H9 (cell line): ENCODE data around the gene TSSK6. TPM values are rescaled to one million over a fixed set of nuclear protein-coding genes. Genes with fewer than 3 reads are reported as not detected.
A peak's percentile ranks its signal among the peaks of the same experiment; 100 is the strongest.

Experiments used
- DNase-seq: peaks from one replicate; pipeline ENCODE4 v3.0.0-alpha.2; 2017
- H2AFZ ChIP-seq: one replicate; pipeline ENCODE4 v1.6.1; 2013; ENCODE audit warnings: mild to moderate bottlenecking, low read length, control low read depth, moderate library complexity
- H2AK5ac ChIP-seq: 2 replicates; pipeline ENCODE4 v1.6.1; 2013; ENCODE audit warnings: low read length, control low read depth, mixed read lengths; ENCODE audit not compliant: insufficient read length
- H2BK120ac ChIP-seq: one replicate; pipeline ENCODE4 v1.6.1; 2013; ENCODE audit warnings: low read depth, mild to moderate bottlenecking, low read length, control low read depth, inconsistent platforms; ENCODE audit not compliant: poor library complexity, severe bottlenecking
- H2BK12ac ChIP-seq: 2 replicates; pipeline ENCODE4 v1.6.1; 2013; ENCODE audit warnings: low read length, control low read depth, mixed read lengths, low read depth; ENCODE audit not compliant: insufficient read length
- H2BK15ac ChIP-seq: 2 replicates; pipeline ENCODE4 v1.6.1; 2013; ENCODE audit warnings: low read depth, low read length, control low read depth
- H2BK20ac ChIP-seq: one replicate; pipeline ENCODE4 v1.6.1; 2013; ENCODE audit warnings: low read depth, mild to moderate bottlenecking, low read length, control low read depth, inconsistent platforms; ENCODE audit not compliant: poor library complexity, severe bottlenecking
- H2BK5ac ChIP-seq: 2 replicates; pipeline ENCODE4 v1.6.1; 2013; ENCODE audit warnings: low read length, control low read depth, mixed read lengths; ENCODE audit not compliant: insufficient read length
- H3K14ac ChIP-seq: 2 replicates; pipeline ENCODE4 v1.6.1; 2013; ENCODE audit warnings: low read length, control low read depth; ENCODE audit not compliant: insufficient read depth
- H3K18ac ChIP-seq: 2 replicates; pipeline ENCODE4 v1.6.1; 2013; ENCODE audit warnings: low read depth, mild to moderate bottlenecking, mixed read lengths, low read length, control low read depth; ENCODE audit not compliant: insufficient read length
- H3K23ac ChIP-seq: 2 replicates; pipeline ENCODE4 v1.6.1; 2013; ENCODE audit warnings: low read length, control low read depth, mixed read lengths, low read depth; ENCODE audit not compliant: insufficient read length
- H3K23me2 ChIP-seq: 2 replicates; pipeline ENCODE4 v1.6.1; 2013; ENCODE audit warnings: low read depth, mild to moderate bottlenecking, mixed read lengths, low read length, control low read depth; ENCODE audit not compliant: insufficient read length, poor library complexity, severe bottlenecking
- H3K27ac ChIP-seq: 2 replicates; pipeline ENCODE4 v1.5.1; 2013; ENCODE audit warnings: low read length, control low read depth, mixed read lengths, low read depth; ENCODE audit not compliant: insufficient read length
- H3K27me3 ChIP-seq: 2 replicates; pipeline ENCODE4 v1.6.1; 2013; ENCODE audit warnings: low read length, control low read depth, inconsistent platforms; ENCODE audit not compliant: insufficient read depth
- H3K4ac ChIP-seq: 2 replicates; pipeline ENCODE4 v1.6.1; 2013; ENCODE audit warnings: low read depth, mild to moderate bottlenecking, control low read depth, inconsistent platforms, low read length, moderate library complexity
- H3K4me1 ChIP-seq: 2 replicates; pipeline ENCODE4 v1.6.1; 2013; ENCODE audit warnings: low read length, control low read depth, inconsistent platforms; ENCODE audit not compliant: insufficient read depth
- H3K4me2 ChIP-seq: 2 replicates; pipeline ENCODE4 v1.6.1; 2013; ENCODE audit warnings: low read length, control low read depth, mixed read lengths; ENCODE audit not compliant: insufficient read length, insufficient read depth
- H3K56ac ChIP-seq: 2 replicates; pipeline ENCODE4 v1.6.1; 2013; ENCODE audit warnings: low read depth, mild to moderate bottlenecking, mixed read lengths, low read length, control low read depth; ENCODE audit not compliant: insufficient read length
- H3K79me1 ChIP-seq: 2 replicates; pipeline ENCODE4 v1.6.1; 2013; ENCODE audit warnings: low read depth, mild to moderate bottlenecking, moderate library complexity, low read length, control low read depth, inconsistent platforms; ENCODE audit not compliant: insufficient read depth, poor library complexity, severe bottlenecking
- H3K79me2 ChIP-seq: 2 replicates; pipeline ENCODE4 v1.6.1; 2013; ENCODE audit warnings: low read length, control low read depth, inconsistent platforms; ENCODE audit not compliant: insufficient read depth
- H3K9ac ChIP-seq: 2 replicates; pipeline ENCODE4 v1.6.1; 2013; ENCODE audit warnings: low read length, control low read depth, mixed read lengths; ENCODE audit not compliant: insufficient read length; ENCODE audit errors: extremely low read depth
- H3K9me3 ChIP-seq: one replicate; pipeline ENCODE4 v1.6.1; 2013; ENCODE audit warnings: low read depth, low read length, inconsistent platforms; ENCODE audit not compliant: control insufficient read depth
- H3T11ph ChIP-seq: one replicate; pipeline ENCODE4 v1.6.1; 2013; ENCODE audit warnings: mild to moderate bottlenecking, low read length, control low read depth, inconsistent platforms
- H4K20me1 ChIP-seq: one replicate; pipeline ENCODE4 v1.6.1; 2013; ENCODE audit not compliant: control insufficient read depth, insufficient read length, insufficient read depth
- H4K5ac ChIP-seq: 2 replicates; pipeline ENCODE4 v1.6.1; 2013; ENCODE audit warnings: low read depth, mild to moderate bottlenecking, mixed read lengths, low read length, control low read depth; ENCODE audit not compliant: insufficient read length
- H4K8ac ChIP-seq: replicated peaks from 2 replicates; pipeline ENCODE4 v1.6.1; 2013; ENCODE audit warnings: low read length, control low read depth, mixed read lengths, low read depth; ENCODE audit not compliant: insufficient read length
- H4K91ac ChIP-seq: 2 replicates; pipeline ENCODE4 v1.6.1; 2013; ENCODE audit warnings: low read depth, mild to moderate bottlenecking, moderate library complexity, mixed read lengths, low read length, control low read depth; ENCODE audit not compliant: insufficient read length
- H3K27ac Mint-ChIP-seq, 3 experiments: 2 replicates in 2 of 3; 3 replicates in 1 of 3; pipeline ENCODE4 v1.8.0; 2020 to 2021; ENCODE audit warnings: mixed read lengths in 3 of 3, mild to moderate bottlenecking in 1 of 3, moderate library complexity in 1 of 3
- H3K27me3 Mint-ChIP-seq: 2 replicates; pipeline ENCODE4 v1.8.0; 2021; ENCODE audit warnings: low read depth, mild to moderate bottlenecking, moderate library complexity, mixed read lengths
- H3K36me3 Mint-ChIP-seq, 3 experiments: 2 replicates in 2 of 3; 3 replicates in 1 of 3; pipeline ENCODE4 v1.8.0; 2020 to 2021; ENCODE audit warnings: low read depth in 3 of 3, mixed read lengths in 3 of 3; ENCODE audit not compliant: insufficient read depth in 1 of 3
- H3K4me1 Mint-ChIP-seq, 2 experiments: 2 replicates each; pipeline ENCODE4 v1.8.0; 2020; ENCODE audit warnings: mixed read lengths in 2 of 2
- H3K4me3 Mint-ChIP-seq, 2 experiments: 2 replicates in 1 of 2; 3 replicates in 1 of 2; pipeline ENCODE4 v1.8.0; 2020 to 2021; ENCODE audit warnings: mild to moderate bottlenecking in 2 of 2, mixed read lengths in 2 of 2, moderate library complexity in 1 of 2
- H3K9me3 Mint-ChIP-seq, 2 experiments: 2 replicates in 1 of 2; 3 replicates in 1 of 2; pipeline ENCODE4 v1.8.0; 2020; ENCODE audit warnings: mild to moderate bottlenecking in 2 of 2, mixed read lengths in 2 of 2, moderate library complexity in 1 of 2
- WGBS: extraction: QIAGEN DNeasy Blood & Tissue Kit; methylation state at CpG from one replicate; pipeline ENCODE4 v1.1.7; 2013; ENCODE audit warnings: missing lambda C conversion rate, low lambda C conversion rate, mixed read lengths; ENCODE audit not compliant: insufficient read length; ENCODE audit errors: extremely low coverage; 5-methylcytosine and 5-hydroxymethylcytosine counted together
- total RNA-seq: library from RNA; stranded (reverse); gene quantifications from 2 replicates; pipeline ENCODE4 v1.2.1, GENCODE V29; 2021
- TF ChIP-seq, protein P1 (sequence below): fragments of 200-600 bp; sonication (generic); conservative IDR thresholded peaks from 3 replicates; pipeline ENCODE4 v1.8.0; 2021; ENCODE audit warnings: antibody characterized with exemption, mild to moderate bottlenecking

TSSK6 gene
- total RNA-seq, 1 experiment from 2014 or later = 2.6 TPM

DNA sequence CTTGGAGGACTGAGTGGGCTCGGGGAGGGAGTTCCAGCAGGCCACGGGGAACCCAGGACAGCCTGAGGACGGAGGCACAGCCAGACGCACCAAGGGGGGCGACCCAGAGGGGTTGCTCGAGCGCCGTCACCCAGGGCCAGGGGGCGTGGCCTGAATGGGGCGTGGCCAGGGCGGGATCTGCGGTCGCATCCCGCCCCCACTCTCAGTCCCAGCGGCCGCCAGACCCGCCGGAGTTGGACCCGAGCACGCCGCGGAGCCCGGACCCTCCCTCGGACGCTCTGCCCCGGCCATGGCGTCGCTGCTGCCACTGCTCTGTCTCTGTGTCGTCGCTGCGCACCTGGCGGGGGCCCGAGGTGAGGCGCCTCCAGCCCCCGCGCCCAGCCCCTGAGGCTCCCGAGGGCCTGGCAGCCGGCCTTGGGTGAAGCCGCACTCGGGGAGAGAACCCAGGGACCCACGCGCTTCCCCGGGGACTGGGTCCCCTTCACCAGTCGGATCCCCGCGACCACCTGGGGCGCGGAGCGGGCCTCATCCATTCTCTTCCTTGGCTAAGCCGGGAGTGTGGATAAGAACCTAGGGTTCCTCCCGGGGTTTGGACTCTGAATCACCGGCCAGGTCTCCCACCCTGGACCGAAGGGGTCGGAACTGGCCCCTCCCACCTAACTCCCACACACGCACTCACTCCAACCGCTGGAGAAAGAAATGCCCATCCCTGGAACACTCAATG is 22.9 kb upstream of the TSSK6 start, which contains the start of gene CILP2:
Gene CILP2 (plus strand): TSS at position 205 of the 724 bp plus-strand sequence. CDS start 85 bp downstream, at position 290.
- Histone ChIP-seq H3K79me2 (no peaks in the 10 kb centered on the region), H3K4ac (no peak within 1 kb of the TSS), H3T11ph (no peak within 1 kb of the TSS), H3K14ac (no peak within 1 kb of the TSS; the same call in none of the 2 replicates), H3K27ac (no peak within 1 kb of the TSS), H3K27me3 (peaks cover 2% of the 10 kb centered on the region; the same call in 1 of the 2 replicates), H2AFZ (no peak within 1 kb of the TSS), H3K18ac (no peak within 1 kb of the TSS), H3K23me2 (peaks cover 14% of the 10 kb centered on the region), H2BK20ac (no peak within 1 kb of the TSS), H3K9me3 (no peaks in the 10 kb centered on the region), H2BK12ac (no peak within 1 kb of the TSS), H4K8ac (no peak within 1 kb of the TSS), H2BK15ac (no peak within 1 kb of the TSS), H3K56ac (no peak within 1 kb of the TSS), H2BK120ac (no peak within 1 kb of the TSS), H2BK5ac (no peak within 1 kb of the TSS), H2AK5ac (no peak within 1 kb of the TSS), H3K9ac (no peak within 1 kb of the TSS), H3K79me1 (no peaks in the 10 kb centered on the region), H3K4me2 (peak within 1 kb of the TSS; percentile 59), H4K5ac (no peak within 1 kb of the TSS), H4K20me1 (no peaks in the 10 kb centered on the region), H3K4me1 (no peaks in the 10 kb centered on the region), H3K23ac (no peak within 1 kb of the TSS), H4K91ac (no peak within 1 kb of the TSS)
- Mint-ChIP-seq H3K27ac (no peak within 1 kb of the TSS; a peak in 1 of 7 replicates), H3K36me3 (peaks cover 2 to 8% (median 4%) of the 10 kb centered on the region in 3 experiments; a peak in 5 of 7 replicates), H3K9me3 (no peaks in the 10 kb centered on the region; a peak in 1 of 5 replicates), H3K27me3 (peaks cover 34% of the 10 kb centered on the region), H3K4me1 (peaks cover 7 to 15% of the 10 kb centered on the region in 2 experiments), H3K4me3 (peak within 1 kb of the TSS; percentile 61 to 79)
- DNase-seq = peak; percentile 84
- TF ChIP-seq, protein P1, sequence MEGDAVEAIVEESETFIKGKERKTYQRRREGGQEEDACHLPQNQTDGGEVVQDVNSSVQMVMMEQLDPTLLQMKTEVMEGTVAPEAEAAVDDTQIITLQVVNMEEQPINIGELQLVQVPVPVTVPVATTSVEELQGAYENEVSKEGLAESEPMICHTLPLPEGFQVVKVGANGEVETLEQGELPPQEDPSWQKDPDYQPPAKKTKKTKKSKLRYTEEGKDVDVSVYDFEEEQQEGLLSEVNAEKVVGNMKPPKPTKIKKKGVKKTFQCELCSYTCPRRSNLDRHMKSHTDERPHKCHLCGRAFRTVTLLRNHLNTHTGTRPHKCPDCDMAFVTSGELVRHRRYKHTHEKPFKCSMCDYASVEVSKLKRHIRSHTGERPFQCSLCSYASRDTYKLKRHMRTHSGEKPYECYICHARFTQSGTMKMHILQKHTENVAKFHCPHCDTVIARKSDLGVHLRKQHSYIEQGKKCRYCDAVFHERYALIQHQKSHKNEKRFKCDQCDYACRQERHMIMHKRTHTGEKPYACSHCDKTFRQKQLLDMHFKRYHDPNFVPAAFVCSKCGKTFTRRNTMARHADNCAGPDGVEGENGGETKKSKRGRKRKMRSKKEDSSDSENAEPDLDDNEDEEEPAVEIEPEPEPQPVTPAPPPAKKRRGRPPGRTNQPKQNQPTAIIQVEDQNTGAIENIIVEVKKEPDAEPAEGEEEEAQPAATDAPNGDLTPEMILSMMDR = no peak
- no CpG with 5 or more reads among the region's 56 CpGs for WGBS
